ENCODE data around the gene INTS11.

Gene INTS11

DNA sequence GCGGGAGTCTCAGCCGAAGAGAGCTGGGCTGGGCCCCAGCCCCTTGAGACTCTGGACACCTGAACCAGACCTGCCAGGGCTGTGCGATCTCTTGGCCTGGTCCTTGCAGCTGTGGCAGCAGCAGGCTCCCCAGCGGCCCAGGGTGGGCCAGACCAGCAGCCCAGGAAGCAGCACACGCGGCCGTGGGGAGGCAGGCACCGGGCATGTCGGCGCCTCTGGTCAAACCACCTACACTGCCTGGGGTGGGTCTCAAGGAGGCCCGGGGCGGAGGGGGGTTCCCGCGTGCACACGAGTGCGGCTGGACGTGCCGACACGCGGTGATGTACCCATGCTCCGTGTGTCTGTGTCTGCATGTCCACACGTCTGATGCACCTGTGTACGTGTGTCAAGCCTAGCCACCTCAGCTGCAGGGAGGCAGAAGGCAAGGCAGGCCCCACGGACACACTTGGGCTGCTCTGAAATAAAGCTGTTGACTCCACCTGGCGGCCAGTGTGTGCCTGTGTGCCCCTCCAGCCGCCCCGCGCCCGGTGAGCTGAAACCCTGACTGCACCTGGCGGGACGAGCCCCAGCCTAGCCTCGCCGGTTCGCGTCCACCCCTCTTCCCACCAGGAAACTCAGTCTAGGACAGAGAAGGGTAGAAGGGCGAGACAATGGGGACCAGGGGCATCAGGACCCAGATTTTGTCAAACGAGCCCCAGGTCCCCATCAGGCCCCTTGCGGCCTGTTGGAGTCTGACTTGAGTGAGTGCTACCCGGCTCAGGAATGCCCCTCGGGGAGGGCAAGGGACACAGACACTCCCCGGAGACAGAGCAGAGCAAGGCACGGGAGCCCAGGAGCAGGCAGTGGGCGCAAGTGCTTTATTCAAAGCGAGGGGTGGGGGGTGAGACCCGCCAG is 32.7 kb downstream of the INTS11 start (continued):
- 0 out of 2 replicates have a peak, but pooled peaks have one; percentile 12 for TF ChIP-seq REST (tag by site-specific recombination; IDR thresholded peaks at IDR 0.05)
- no peak for TF ChIP-seq ZSCAN5A (tag by site-specific recombination; IDR thresholded peaks at IDR 0.05)
- TF ChIP-seq, protein P1, sequence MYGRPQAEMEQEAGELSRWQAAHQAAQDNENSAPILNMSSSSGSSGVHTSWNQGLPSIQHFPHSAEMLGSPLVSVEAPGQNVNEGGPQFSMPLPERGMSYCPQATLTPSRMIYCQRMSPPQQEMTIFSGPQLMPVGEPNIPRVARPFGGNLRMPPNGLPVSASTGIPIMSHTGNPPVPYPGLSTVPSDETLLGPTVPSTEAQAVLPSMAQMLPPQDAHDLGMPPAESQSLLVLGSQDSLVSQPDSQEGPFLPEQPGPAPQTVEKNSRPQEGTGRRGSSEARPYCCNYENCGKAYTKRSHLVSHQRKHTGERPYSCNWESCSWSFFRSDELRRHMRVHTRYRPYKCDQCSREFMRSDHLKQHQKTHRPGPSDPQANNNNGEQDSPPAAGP (tag by site-specific recombination; IDR thresholded peaks at IDR 0.05) = peak; percentile 65; the same call in 1 of the 2 replicates
- TF ChIP-seq TSHZ1 (tag by site-specific recombination; IDR thresholded peaks at IDR 0.05; ENCODE audit: borderline replicate concordance) = no peak
- no peak for TF ChIP-seq YY1 (tag by site-specific recombination; IDR thresholded peaks at IDR 0.05)
- TF ChIP-seq ZNF433 (tag by site-specific recombination; IDR thresholded peaks at IDR 0.05; ENCODE audit: low read depth) = no peak
- TF ChIP-seq ZNF701 (tag by site-specific recombination; IDR thresholded peaks at IDR 0.05) = no peak
- TF ChIP-seq KLF9 (tag by site-specific recombination; IDR thresholded peaks at IDR 0.05; ENCODE audit: low read depth) = no peak
- no peak for TF ChIP-seq SP3 (tag by site-specific recombination; IDR thresholded peaks at IDR 0.05)
- no peak for TF ChIP-seq ZNF169 (tag by site-specific recombination; IDR thresholded peaks at IDR 0.05)
- TF ChIP-seq TRIM28 (IDR thresholded peaks at IDR 0.05; ENCODE audit: borderline replicate concordance, low read length) = no peak
- no peak for TF ChIP-seq ZNF555 (tag by site-specific recombination; conservative IDR thresholded peaks at IDR 0.05)
- TF ChIP-seq ZNF600 (tag by site-specific recombination; IDR thresholded peaks at IDR 0.05) = peak; percentile 53; the same call in 1 of the 2 replicates
- no peak for TF ChIP-seq ZNF341 (tag by site-specific recombination; IDR thresholded peaks at IDR 0.05; ENCODE audit: low read depth)
- no peak for TF ChIP-seq ZNF548 (tag by site-specific recombination; IDR thresholded peaks at IDR 0.05)
- TF ChIP-seq HOXA7 (CRISPR knock-in tag; IDR thresholded peaks at IDR 0.05; ENCODE audit: borderline replicate concordance) = no peak
- TF ChIP-seq ZNF843 (tag by site-specific recombination; IDR thresholded peaks at IDR 0.05) = no peak; the same call in 1 of the 2 replicates
- no peak for TF ChIP-seq ZSCAN23 (tag by site-specific recombination; IDR thresholded peaks at IDR 0.05)
- TF ChIP-seq ZNF140 (tag by site-specific recombination; IDR thresholded peaks at IDR 0.05) = no peak
- no peak for TF ChIP-seq ZNF292 (tag by site-specific recombination; IDR thresholded peaks at IDR 0.05; ENCODE audit: borderline replicate concordance, low read depth)
- TF ChIP-seq KLF8 (tag by site-specific recombination; IDR thresholded peaks at IDR 0.05) = peak; percentile 54; the same call in 1 of the 2 replicates
- peak; percentile 91 for TF ChIP-seq CTCF (tag by site-specific recombination; IDR thresholded peaks at IDR 0.05)
- no peak for TF ChIP-seq ZNF76 (tag by site-specific recombination; IDR thresholded peaks at IDR 0.05; ENCODE audit: borderline replicate concordance, low read depth)
- no peak for TF ChIP-seq GFI1B (tag by site-specific recombination; IDR thresholded peaks at IDR 0.05)
- no peak for TF ChIP-seq ZNF155 (tag by site-specific recombination; IDR thresholded peaks at IDR 0.05)
- TF ChIP-seq BCL11B (tag by site-specific recombination; IDR thresholded peaks at IDR 0.05; ENCODE audit: low read depth) = no peak

Measured in HEK293 (cell line).